GM21576 (cell line): ENCODE results near the gene BCL11B.
"Not testable (repeated sequence)": the region's sequence is repeated elsewhere in the genome, so short reads cannot be mapped to it uniquely, and the experiment has no call there.

Experiments used
- ATAC-seq: cut with Tn5 transposase; IDR thresholded peaks from one replicate; pipeline ENCODE4 v1.9.1; 2021; ENCODE audit warnings: mild to moderate bottlenecking, moderate library complexity; ENCODE audit not compliant: unreplicated experiment

The BCL11B gene

GRCh38 chr14:99242238-99242637 lies 29.8 kb downstream of the BCL11B start:
- no peak for ATAC-seq

- ATAC-seq, result no peak
These were observed 30.5 kb downstream of the BCL11B start for GRCh38 chr14:99241325-99242010.

- ATAC-seq, result no peak
These were observed 31.2 kb downstream of the BCL11B start for GRCh38 chr14:99240627-99241324.

GRCh38 chr14:99239661-99240092 lies 32.3 kb downstream of the BCL11B start:
- no peak for ATAC-seq

- no peak for ATAC-seq
These were observed 33.8 kb downstream of the BCL11B start for GRCh38 chr14:99238216-99238615.

- ATAC-seq, result no peak
These were observed 34.7 kb downstream of the BCL11B start for GRCh38 chr14:99237288-99237687.

GRCh38 chr14:99236386-99237138 lies 35.4 kb downstream of the BCL11B start:
- ATAC-seq, result no peak

- no peak for ATAC-seq
These were observed 36.2 kb downstream of the BCL11B start for GRCh38 chr14:99235582-99236320.

- ATAC-seq, result no peak
These were observed 36.9 kb downstream of the BCL11B start for GRCh38 chr14:99234961-99235571.

- no peak for ATAC-seq
These were observed 37.6 kb downstream of the BCL11B start for GRCh38 chr14:99234355-99234754.

- no peak for ATAC-seq
These were observed 38.6 kb downstream of the BCL11B start for GRCh38 chr14:99233222-99234035.

GRCh38 chr14:99232714-99233214 lies 39.2 kb downstream of the BCL11B start:
- ATAC-seq, result no peak

- ATAC-seq, result no peak
These were observed 39.9 kb downstream of the BCL11B start for GRCh38 chr14:99231850-99232713.

GRCh38 chr14:99231161-99231849 lies 40.7 kb downstream of the BCL11B start:
- no peak for ATAC-seq

GRCh38 chr14:99230208-99231151 lies 41.5 kb downstream of the BCL11B start:
- ATAC-seq, result no peak

GRCh38 chr14:99229654-99230207 lies 42.3 kb downstream of the BCL11B start:
- no peak for ATAC-seq

GRCh38 chr14:99228760-99229159 lies 43.2 kb downstream of the BCL11B start:
- ATAC-seq, result not testable (repeated sequence)
